Brain microvascular endothelial cell (primary cell): ENCODE data around the gene ADGRV1.

ENCODE experiments used
- DNase-seq: peaks from one replicate; pipeline ENCODE4 v3.0.0-alpha.2; 2020
- H3K27ac ChIP-seq: fragments of 250-450 bp; sonication (Bioruptor Pico); 2 replicates; pipeline ENCODE4 v1.5.1; 2020; ENCODE audit warnings: mild to moderate bottlenecking, moderate library complexity
- H3K27me3 ChIP-seq: fragments of 250-450 bp; sonication (Bioruptor Pico); replicated peaks from 2 replicates; pipeline ENCODE4 v1.5.1; 2020; ENCODE audit warnings: mild to moderate bottlenecking
- H3K36me3 ChIP-seq: fragments of 250-450 bp; sonication (Bioruptor Pico); replicated peaks from 2 replicates; pipeline ENCODE4 v1.5.1; 2020; ENCODE audit warnings: mild to moderate bottlenecking
- H3K4me3 ChIP-seq: 2 replicates; pipeline ENCODE4 v1.5.1; 2011; ENCODE audit warnings: low read depth, mild to moderate bottlenecking, control low read depth, low read length, moderate library complexity
- in situ Hi-C: cut with HindIII; loops from 2 replicates; pipeline ENCODE4 v1.10.0; 2017; ENCODE audit warnings: low sequenced_read_pairs, low pct_ligation_motif_present
- TF ChIP-seq, protein P1 (sequence below): IDR thresholded peaks from 2 replicates; pipeline ENCODE4 v1.5.1; 2011; ENCODE audit warnings: low read depth, mild to moderate bottlenecking, moderate library complexity, low read length, control low read depth, inconsistent platforms; ENCODE audit errors: missing control alignments

The ADGRV1 gene

DNA sequence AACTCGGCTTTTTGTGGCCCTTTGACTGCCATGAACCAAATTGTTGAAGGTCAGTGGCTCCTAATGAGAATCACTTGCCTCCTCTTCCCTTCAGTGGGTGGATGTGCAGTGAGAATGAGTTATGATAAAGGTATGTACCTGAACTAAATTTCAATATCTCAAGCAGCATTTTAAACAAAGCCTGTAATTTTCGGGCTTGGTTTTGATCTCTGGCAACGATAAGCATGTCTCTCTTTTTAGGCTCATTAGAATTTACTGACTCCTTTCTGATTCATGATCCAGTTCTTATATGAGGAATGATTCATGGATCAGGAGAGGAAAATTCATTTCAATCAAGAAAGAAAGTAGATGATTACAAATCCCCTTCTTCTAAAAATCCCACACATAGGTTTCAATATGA is 519.0 kb downstream of the ADGRV1 start:
- H3K4me3 ChIP-seq, result no peak overlapping the region
- H3K27me3 ChIP-seq, result no peaks in the 10 kb centered on the region
- no peak overlapping the region for H3K27ac ChIP-seq
- TF ChIP-seq, protein P1, sequence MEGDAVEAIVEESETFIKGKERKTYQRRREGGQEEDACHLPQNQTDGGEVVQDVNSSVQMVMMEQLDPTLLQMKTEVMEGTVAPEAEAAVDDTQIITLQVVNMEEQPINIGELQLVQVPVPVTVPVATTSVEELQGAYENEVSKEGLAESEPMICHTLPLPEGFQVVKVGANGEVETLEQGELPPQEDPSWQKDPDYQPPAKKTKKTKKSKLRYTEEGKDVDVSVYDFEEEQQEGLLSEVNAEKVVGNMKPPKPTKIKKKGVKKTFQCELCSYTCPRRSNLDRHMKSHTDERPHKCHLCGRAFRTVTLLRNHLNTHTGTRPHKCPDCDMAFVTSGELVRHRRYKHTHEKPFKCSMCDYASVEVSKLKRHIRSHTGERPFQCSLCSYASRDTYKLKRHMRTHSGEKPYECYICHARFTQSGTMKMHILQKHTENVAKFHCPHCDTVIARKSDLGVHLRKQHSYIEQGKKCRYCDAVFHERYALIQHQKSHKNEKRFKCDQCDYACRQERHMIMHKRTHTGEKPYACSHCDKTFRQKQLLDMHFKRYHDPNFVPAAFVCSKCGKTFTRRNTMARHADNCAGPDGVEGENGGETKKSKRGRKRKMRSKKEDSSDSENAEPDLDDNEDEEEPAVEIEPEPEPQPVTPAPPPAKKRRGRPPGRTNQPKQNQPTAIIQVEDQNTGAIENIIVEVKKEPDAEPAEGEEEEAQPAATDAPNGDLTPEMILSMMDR, result no peak
- in situ Hi-C loops, result loop anchor here (25.0 kb wide), 1 partner anchor 335 kb away; no protein-coding TSS in a partner anchor
- no peak for DNase-seq
- no peaks in the 10 kb centered on the region for H3K36me3 ChIP-seq

DNA sequence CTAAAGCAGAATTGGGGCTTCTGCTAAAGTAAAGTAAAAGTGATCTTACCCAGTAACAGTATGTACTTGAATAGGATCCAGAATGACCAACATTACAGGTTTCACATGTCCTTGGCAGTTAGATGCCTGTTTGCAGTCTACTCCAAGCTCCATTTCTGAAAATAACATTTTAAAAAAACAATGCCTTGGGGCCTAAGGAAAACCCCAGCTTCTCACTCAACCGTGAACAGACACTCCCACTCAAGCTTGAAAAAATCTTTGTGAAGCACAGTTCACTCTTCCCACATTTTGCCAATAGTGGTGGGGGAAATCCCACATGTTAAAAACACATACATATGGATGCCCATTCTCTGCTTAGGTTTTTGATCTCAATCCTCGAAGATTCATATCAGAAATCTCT is 520.4 kb downstream of the ADGRV1 start:
- DNase-seq, result no peak
- in situ Hi-C loops, result loop anchor here (25.0 kb wide), 1 partner anchor 333 kb away; no protein-coding TSS in a partner anchor
- no peaks in the 10 kb centered on the region for H3K27me3 ChIP-seq
- H3K27ac ChIP-seq, result no peak overlapping the region
- TF ChIP-seq, protein P1, result no peak
- no peaks in the 10 kb centered on the region for H3K36me3 ChIP-seq
- H3K4me3 ChIP-seq, result no peak overlapping the region

- no peak overlapping the region for H3K4me3 ChIP-seq
- no peak overlapping the region for H3K27ac ChIP-seq
- H3K36me3 ChIP-seq, result no peaks in the 10 kb centered on the region
- H3K27me3 ChIP-seq, result no peaks in the 10 kb centered on the region
- in situ Hi-C loops, result loop anchor here (25.0 kb wide), 1 partner anchor 323 kb away; no protein-coding TSS in a partner anchor
- DNase-seq, result no peak
- TF ChIP-seq, protein P1, result no peak
Observed at GRCh38 chr5:91089758-91090157, 531.2 kb downstream of the ADGRV1 start.

DNA sequence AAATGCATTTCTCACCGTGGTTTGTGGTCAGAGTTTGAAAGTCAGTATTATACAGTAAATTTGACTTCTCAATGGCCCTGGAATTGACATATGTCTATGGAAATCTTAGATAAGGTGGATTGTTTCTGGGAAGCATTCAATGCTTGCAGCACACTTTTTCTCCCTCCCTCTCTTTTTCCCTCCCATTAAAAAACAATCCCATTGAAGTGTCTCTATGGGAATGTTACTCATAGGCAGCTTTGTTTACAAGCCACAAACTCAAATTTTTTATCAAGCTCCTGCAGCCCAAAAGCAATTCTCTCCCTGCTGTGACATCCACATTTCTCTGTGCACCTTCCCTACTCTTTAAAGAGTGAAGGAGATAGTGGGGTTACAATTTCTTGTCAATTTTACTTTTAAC is 532.4 kb downstream of the ADGRV1 start:
- TF ChIP-seq, protein P1, result no peak
- DNase-seq, result no peak
- Histone ChIP-seq H3K27ac (no peak overlapping the region), H3K36me3 (no peaks in the 10 kb centered on the region), H3K4me3 (no peak overlapping the region), H3K27me3 (no peaks in the 10 kb centered on the region)
- in situ Hi-C loops, result loop anchor here (25.0 kb wide), 1 partner anchor 321 kb away; no protein-coding TSS in a partner anchor

GRCh38 chr5:91091471-91092234 is 533.1 kb downstream of the ADGRV1 start:
- TF ChIP-seq, protein P1, result no peak
- H3K27ac ChIP-seq, result no peak overlapping the region
- no peaks in the 10 kb centered on the region for H3K36me3 ChIP-seq
- in situ Hi-C loops, result loop anchor here (25.0 kb wide), 1 partner anchor 321 kb away; no protein-coding TSS in a partner anchor
- no peaks in the 10 kb centered on the region for H3K27me3 ChIP-seq
- H3K4me3 ChIP-seq, result no peak overlapping the region
- DNase-seq, result no peak
